Panc1 (cell line): Measurements from ENCODE around the gene POLR3A. TPM values are rescaled to one million over a fixed set of nuclear protein-coding genes. Genes with fewer than 3 reads are reported as not detected.

ENCODE experiments used
- ATAC-seq: fragments of 200-7000 bp; cut with Tn5 transposase; 2 replicates; pipeline ENCODE4 v1.9.1; 2020; ENCODE audit warnings: mild to moderate bottlenecking, moderate library complexity
- BruUV-seq: library from RNA; stranded (reverse); fragments of 400-500 nt; replicated peaks from 2 replicates; lab custom pipeline; 2021; lab: Mats Ljungman, UMichigan
- CTCF ChIA-PET: fragments of 300-600 bp; sonication (Branson Sonifier 250); formaldehyde crosslinking; loops from one replicate; lab custom pipeline; 2022; ENCODE audit warnings: antibody characterized with exemption; lab: Charles Lee
- POLR2A ChIA-PET: fragments of 300-600 bp; sonication (Branson Sonifier 250); formaldehyde crosslinking; loops from one replicate; lab custom pipeline; 2022; ENCODE audit warnings: antibody characterized with exemption; lab: Charles Lee
- DNase-seq: peaks from one replicate; pipeline ENCODE4 v3.0.0-alpha.2; 2010; ENCODE audit warnings: low read depth, low spot score
- H3K27ac ChIP-seq: 2 replicates; pipeline ENCODE4 v1.5.1; 2011; ENCODE audit warnings: mild to moderate bottlenecking, low read length, inconsistent platforms
- H3K27me3 ChIP-seq: fragments of 200-500 bp; sonication (Bioruptor generic); 2 replicates; pipeline ENCODE4 v1.6.0; 2014; ENCODE audit warnings: low read length, inconsistent platforms; ENCODE audit not compliant: control insufficient read depth, insufficient read depth
- H3K36me3 ChIP-seq: fragments of 200-500 bp; sonication (Bioruptor generic); 2 replicates; pipeline ENCODE4 v1.5.1; 2014; ENCODE audit warnings: inconsistent platforms, mild to moderate bottlenecking, low read length, moderate library complexity; ENCODE audit not compliant: control insufficient read depth, insufficient read depth
- H3K4me1 ChIP-seq: 2 replicates; pipeline ENCODE4 v1.5.1; 2011; ENCODE audit warnings: inconsistent platforms, mild to moderate bottlenecking, low read length, moderate library complexity; ENCODE audit not compliant: control insufficient read depth, insufficient read depth
- H3K4me3 ChIP-seq, 2 experiments: 2 replicates each; pipeline ENCODE4 v1.5.1; 2011 to 2012; ENCODE audit warnings: low read depth in 2 of 2, low read length in 2 of 2, mild to moderate bottlenecking in 2 of 2, inconsistent platforms in 1 of 2, moderate library complexity in 1 of 2
- H3K9me3 ChIP-seq: fragments of 200-500 bp; sonication (Bioruptor generic); 2 replicates; pipeline ENCODE4 v1.5.1; 2014; ENCODE audit warnings: low read depth, mild to moderate bottlenecking, inconsistent platforms, low read length, moderate library complexity; ENCODE audit not compliant: control insufficient read depth, insufficient read depth
- POLR2AphosphoS5 ChIP-seq: IDR thresholded peaks from 2 replicates; pipeline ENCODE4 v1.6.1; 2012; ENCODE audit warnings: mild to moderate bottlenecking, low read depth, low read length, moderate library complexity
- SIN3A ChIP-seq: IDR thresholded peaks from 2 replicates; pipeline ENCODE4 v1.6.1; 2012; ENCODE audit warnings: low read depth, mild to moderate bottlenecking, low read length, moderate library complexity, borderline replicate concordance; ENCODE audit not compliant: insufficient read depth
- TCF7L2 ChIP-seq: IDR thresholded peaks from 2 replicates; pipeline ENCODE4 v1.6.1; 2011; ENCODE audit warnings: mild to moderate bottlenecking, low read depth, low read length, inconsistent platforms
- in situ Hi-C: cut with HindIII; loops from 2 replicates; pipeline ENCODE4 v1.10.0; 2016; ENCODE audit warnings: low sequenced_read_pairs, low pct_unique_long_range_greater_than_20kb
- intact Hi-C: fragments of 100-400 bp; cut with micrococcal nuclease; formaldehyde crosslinking; loops from one replicate; pipeline ENCODE4 v1.10.0; 2022; ENCODE audit not compliant: unreplicated experiment
- total RNA-seq: library from RNA; stranded (reverse); gene quantifications from one replicate; pipeline ENCODE4 v1.2.1, GENCODE V29; 2021; ENCODE audit not compliant: unreplicated experiment
- TF ChIP-seq, protein P1 (sequence below), 2 experiments: IDR thresholded peaks; 2 replicates each; pipeline ENCODE4 v1.6.1; 2011 to 2012; ENCODE audit warnings: low read depth in 2 of 2, control low read depth in 1 of 2, low read length in 1 of 2, mild to moderate bottlenecking in 1 of 2, moderate library complexity in 1 of 2; ENCODE audit not compliant: insufficient read depth in 1 of 2
- TF ChIP-seq, protein P2 (sequence below): fragments of 450-650 bp; IDR thresholded peaks from 2 replicates; pipeline ENCODE4 v1.5.1; 2017; ENCODE audit warnings: mild to moderate bottlenecking

The POLR3A gene
- total RNA-seq, 1 experiment from 2014 or later, result 26.3 TPM

DNA sequence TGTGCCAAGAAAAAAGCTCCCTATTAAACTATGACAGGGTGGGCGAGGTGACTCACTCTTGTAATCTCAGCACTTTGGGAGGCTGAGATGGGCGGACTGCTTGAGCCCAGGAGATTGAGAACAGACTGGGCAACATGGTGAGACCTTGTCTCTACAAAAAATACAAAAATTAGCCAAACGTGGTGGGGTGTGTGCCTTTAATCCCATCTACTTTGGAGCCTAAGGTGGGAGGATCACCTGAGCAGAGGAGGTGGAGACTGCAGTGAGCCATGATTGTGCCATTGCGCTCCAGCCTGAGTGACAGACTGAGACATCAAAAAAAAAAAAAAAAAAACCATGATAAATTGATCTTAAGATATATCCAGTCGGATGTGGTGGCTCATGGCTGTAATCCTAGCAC lies 11.5 kb downstream of the POLR3A start:
- DNase-seq (no peak), ATAC-seq (no peak)
- Histone ChIP-seq H3K9me3 (no peaks in the 10 kb centered on the region), H3K27ac (no peak overlapping the region), H3K27me3 (no peaks in the 10 kb centered on the region), H3K36me3 (peaks cover 44% of the 10 kb centered on the region), H3K4me3 (no peak overlapping the region), H3K4me1 (no peaks in the 10 kb centered on the region)
- TF ChIP-seq TCF7L2 (no peak), POLR2AphosphoS5 (no peak), SIN3A (no peak)
- TF ChIP-seq, protein P1, sequence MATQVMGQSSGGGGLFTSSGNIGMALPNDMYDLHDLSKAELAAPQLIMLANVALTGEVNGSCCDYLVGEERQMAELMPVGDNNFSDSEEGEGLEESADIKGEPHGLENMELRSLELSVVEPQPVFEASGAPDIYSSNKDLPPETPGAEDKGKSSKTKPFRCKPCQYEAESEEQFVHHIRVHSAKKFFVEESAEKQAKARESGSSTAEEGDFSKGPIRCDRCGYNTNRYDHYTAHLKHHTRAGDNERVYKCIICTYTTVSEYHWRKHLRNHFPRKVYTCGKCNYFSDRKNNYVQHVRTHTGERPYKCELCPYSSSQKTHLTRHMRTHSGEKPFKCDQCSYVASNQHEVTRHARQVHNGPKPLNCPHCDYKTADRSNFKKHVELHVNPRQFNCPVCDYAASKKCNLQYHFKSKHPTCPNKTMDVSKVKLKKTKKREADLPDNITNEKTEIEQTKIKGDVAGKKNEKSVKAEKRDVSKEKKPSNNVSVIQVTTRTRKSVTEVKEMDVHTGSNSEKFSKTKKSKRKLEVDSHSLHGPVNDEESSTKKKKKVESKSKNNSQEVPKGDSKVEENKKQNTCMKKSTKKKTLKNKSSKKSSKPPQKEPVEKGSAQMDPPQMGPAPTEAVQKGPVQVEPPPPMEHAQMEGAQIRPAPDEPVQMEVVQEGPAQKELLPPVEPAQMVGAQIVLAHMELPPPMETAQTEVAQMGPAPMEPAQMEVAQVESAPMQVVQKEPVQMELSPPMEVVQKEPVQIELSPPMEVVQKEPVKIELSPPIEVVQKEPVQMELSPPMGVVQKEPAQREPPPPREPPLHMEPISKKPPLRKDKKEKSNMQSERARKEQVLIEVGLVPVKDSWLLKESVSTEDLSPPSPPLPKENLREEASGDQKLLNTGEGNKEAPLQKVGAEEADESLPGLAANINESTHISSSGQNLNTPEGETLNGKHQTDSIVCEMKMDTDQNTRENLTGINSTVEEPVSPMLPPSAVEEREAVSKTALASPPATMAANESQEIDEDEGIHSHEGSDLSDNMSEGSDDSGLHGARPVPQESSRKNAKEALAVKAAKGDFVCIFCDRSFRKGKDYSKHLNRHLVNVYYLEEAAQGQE (IDR thresholded peaks at IDR 0.05; ENCODE audit: insufficient read depth in 1 of 2, low read depth in 2 of 2, low read length in 1 of 2), result no peak
- TF ChIP-seq, protein P2, sequence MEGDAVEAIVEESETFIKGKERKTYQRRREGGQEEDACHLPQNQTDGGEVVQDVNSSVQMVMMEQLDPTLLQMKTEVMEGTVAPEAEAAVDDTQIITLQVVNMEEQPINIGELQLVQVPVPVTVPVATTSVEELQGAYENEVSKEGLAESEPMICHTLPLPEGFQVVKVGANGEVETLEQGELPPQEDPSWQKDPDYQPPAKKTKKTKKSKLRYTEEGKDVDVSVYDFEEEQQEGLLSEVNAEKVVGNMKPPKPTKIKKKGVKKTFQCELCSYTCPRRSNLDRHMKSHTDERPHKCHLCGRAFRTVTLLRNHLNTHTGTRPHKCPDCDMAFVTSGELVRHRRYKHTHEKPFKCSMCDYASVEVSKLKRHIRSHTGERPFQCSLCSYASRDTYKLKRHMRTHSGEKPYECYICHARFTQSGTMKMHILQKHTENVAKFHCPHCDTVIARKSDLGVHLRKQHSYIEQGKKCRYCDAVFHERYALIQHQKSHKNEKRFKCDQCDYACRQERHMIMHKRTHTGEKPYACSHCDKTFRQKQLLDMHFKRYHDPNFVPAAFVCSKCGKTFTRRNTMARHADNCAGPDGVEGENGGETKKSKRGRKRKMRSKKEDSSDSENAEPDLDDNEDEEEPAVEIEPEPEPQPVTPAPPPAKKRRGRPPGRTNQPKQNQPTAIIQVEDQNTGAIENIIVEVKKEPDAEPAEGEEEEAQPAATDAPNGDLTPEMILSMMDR, result no peak
- BruUV-seq, result no TSS peak
- in situ Hi-C loops (no loop called here), intact Hi-C loops (no loop called here)
- ChIA-PET POLR2A (interaction anchor here (0.7 to 1.3 kb wide), 2 partner anchors 12 to 691 kb away, joined by 3 to 5 read pairs; no protein-coding TSS in a partner anchor), CTCF (no interaction called here)

DNA sequence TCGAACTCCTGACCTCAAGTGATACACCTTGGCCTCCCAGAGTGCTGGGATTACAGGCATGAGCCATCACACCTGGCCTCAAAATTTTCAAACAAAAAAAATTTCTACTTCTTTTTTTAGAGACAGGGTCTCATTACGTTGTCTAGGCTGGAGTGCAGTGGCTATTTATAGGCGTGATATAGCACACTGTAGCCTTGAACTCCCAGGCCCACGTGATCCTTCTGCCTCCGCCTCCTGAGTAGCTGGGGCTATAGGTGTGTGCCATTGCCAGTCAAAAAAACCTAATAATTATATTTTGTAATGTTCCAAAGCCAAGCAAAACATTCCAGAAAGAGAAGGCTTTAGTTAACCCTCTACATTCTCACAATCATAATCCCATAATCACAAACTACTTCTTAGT lies 13.8 kb downstream of the POLR3A start:
- DNase-seq (no peak), ATAC-seq (no peak)
- H3K36me3 ChIP-seq, result peaks cover 43% of the 10 kb centered on the region
- H3K9me3 ChIP-seq, result no peaks in the 10 kb centered on the region
- no peaks in the 10 kb centered on the region for H3K4me1 ChIP-seq
- H3K27me3 ChIP-seq, result no peaks in the 10 kb centered on the region
- in situ Hi-C loops (no loop called here), intact Hi-C loops (no loop called here)
- TF ChIP-seq TCF7L2 (no peak), POLR2AphosphoS5 (no peak), SIN3A (no peak)
- TF ChIP-seq, protein P2, result no peak
- TF ChIP-seq, protein P1 (IDR thresholded peaks at IDR 0.05; ENCODE audit: insufficient read depth in 1 of 2, low read depth in 2 of 2, low read length in 1 of 2), result no peak
- no TSS peak for BruUV-seq
- no peak overlapping the region for H3K27ac ChIP-seq
- no peak overlapping the region for H3K4me3 ChIP-seq
- CTCF ChIA-PET, result no interaction called here
- POLR2A ChIA-PET, result interaction anchor here (0.6 kb wide), 1 partner anchor 156 kb away, joined by 6 read pairs; no protein-coding TSS in a partner anchor
